Breast epithelium (tissue), 4 donors: ENCODE results near the gene RARA. TPM values are rescaled to one million over a fixed set of nuclear protein-coding genes. Genes with fewer than 3 reads are reported as not detected.

Experiments
- DNase-seq, 2 donors: peaks; one replicate each; pipeline ENCODE4 v3.0.0-alpha.2; 2019; ENCODE audit warnings: low spot score in 2 of 2
- H3K27ac ChIP-seq, 2 donors: fragments of 200-600 bp; sonication (generic) in 1 of 2; one replicate each; pipeline ENCODE4 v1.5.1; 2016 to 2019; ENCODE audit warnings: mild to moderate bottlenecking in 1 of 2
- H3K27me3 ChIP-seq, 2 donors: fragments of 200-600 bp; sonication (generic) in 1 of 2; one replicate each; pipeline versions ENCODE4 v1.5.1 to v1.6.0; 2017 to 2019; ENCODE audit warnings: control low read depth in 1 of 2, mild to moderate bottlenecking in 1 of 2
- H3K36me3 ChIP-seq: fragments of 200-600 bp; one replicate; pipeline ENCODE4 v1.5.1; 2019
- H3K4me1 ChIP-seq, 2 donors: fragments of 200-600 bp; sonication (generic); one replicate each; pipeline ENCODE4 v1.5.1; 2016 to 2019; ENCODE audit warnings: control low read depth in 1 of 2
- H3K4me3 ChIP-seq, 3 donors: fragments of 200-600 bp; sonication (generic); 1 replicate in 2 of 3; 2 replicates in 1 of 3; pipeline ENCODE4 v1.5.1; 2016 to 2019; ENCODE audit warnings: mild to moderate bottlenecking in 3 of 3, moderate library complexity in 2 of 3
- H3K9me3 ChIP-seq, 2 donors: fragments of 200-600 bp; sonication (generic) in 1 of 2; one replicate each; pipeline ENCODE4 v1.5.1; 2016 to 2019; ENCODE audit warnings: control low read depth in 1 of 2
- CTCF ChIP-seq, 3 donors: fragments of 450-650 bp; IDR thresholded peaks; one replicate each; pipeline ENCODE4 v1.5.1; 2016 to 2017; ENCODE audit warnings: antibody characterized with exemption in 3 of 3, mild to moderate bottlenecking in 3 of 3, moderate library complexity in 3 of 3
- POLR2A ChIP-seq: fragments of 450-650 bp; IDR thresholded peaks from one replicate; pipeline ENCODE4 v1.6.1; 2016; ENCODE audit warnings: antibody characterized with exemption, mild to moderate bottlenecking, moderate library complexity
- POLR2AphosphoS5 ChIP-seq, 3 donors: sonication (generic); formaldehyde crosslinking; IDR thresholded peaks; one replicate each; pipeline ENCODE4 v1.6.1; 2017; ENCODE audit warnings: antibody characterized with exemption in 3 of 3
- intact Hi-C: fragments of 100-400 bp; cut with DNase I; formaldehyde crosslinking; loops from one replicate; pipeline ENCODE4 v1.15.1; 2023; ENCODE audit warnings: low total_unique reads
- total RNA-seq, 3 donors: library from RNA; depleted of rRNA; stranded (reverse); fragments of >200 nt; gene quantifications; one replicate each; pipeline ENCODE4 v1.1.0, GENCODE V29; 2016

RARA gene
- total RNA-seq, 3 donors from 2014 or later: 14.2 to 31.2 (median 25.2) TPM

GRCh38 chr17:40327735-40328385 is 18.9 kb downstream of the RARA start:
- H3K4me1 ChIP-seq: peaks cover 68 to 83% of the 10 kb centered on the region in 2 donors
- H3K27ac ChIP-seq: peak overlapping the region; percentile 60 to 94
- H3K4me3 ChIP-seq: no peak overlapping the region
- TF ChIP-seq POLR2A (no peak), CTCF (IDR thresholded peaks at IDR 0.05) (no peak), POLR2AphosphoS5 (IDR thresholded peaks at IDR 0.05) (no peak)
- intact Hi-C loops: no loop called here
- H3K9me3 ChIP-seq: no peaks in the 10 kb centered on the region
- no peak for DNase-seq
- no peaks in the 10 kb centered on the region for H3K27me3 ChIP-seq
- H3K36me3 ChIP-seq: no peaks in the 10 kb centered on the region

- Histone ChIP-seq H3K27ac (peak overlapping the region; percentile 60 to 94), H3K27me3 (no peaks in the 10 kb centered on the region), H3K36me3 (no peaks in the 10 kb centered on the region), H3K9me3 (no peaks in the 10 kb centered on the region), H3K4me3 (no peak overlapping the region), H3K4me1 (peaks cover 64 to 83% of the 10 kb centered on the region in 2 donors)
- intact Hi-C loops: no loop called here
- TF ChIP-seq CTCF (IDR thresholded peaks at IDR 0.05) (no peak), POLR2A (no peak), POLR2AphosphoS5 (IDR thresholded peaks at IDR 0.05) (no peak)
- no peak for DNase-seq
Observed at GRCh38 chr17:40328386-40328766, 19.4 kb downstream of the RARA start.

- TF ChIP-seq POLR2AphosphoS5 (IDR thresholded peaks at IDR 0.05) (no peak), POLR2A (no peak), CTCF (IDR thresholded peaks at IDR 0.05) (no peak)
- intact Hi-C loops: no loop called here
- Histone ChIP-seq H3K36me3 (no peaks in the 10 kb centered on the region), H3K27ac (peak overlapping the region; percentile 81 to 95), H3K4me1 (peaks cover 65 to 85% of the 10 kb centered on the region in 2 donors), H3K9me3 (no peaks in the 10 kb centered on the region), H3K4me3 (peak overlapping the region in 1 of 3 donors; percentile 56), H3K27me3 (no peaks in the 10 kb centered on the region)
- DNase-seq: peak in 1 of 2 donors; percentile 74
Observed at GRCh38 chr17:40329839-40330794, 21.1 kb downstream of the RARA start.

- intact Hi-C loops: no loop called here
- H3K4me1 ChIP-seq: peaks cover 68 to 87% of the 10 kb centered on the region in 2 donors
- TF ChIP-seq POLR2A (no peak), CTCF (IDR thresholded peaks at IDR 0.05) (no peak), POLR2AphosphoS5 (IDR thresholded peaks at IDR 0.05) (no peak)
- H3K27ac ChIP-seq: peak overlapping the region; percentile 81 to 95
- H3K27me3 ChIP-seq: no peaks in the 10 kb centered on the region
- no peaks in the 10 kb centered on the region for H3K36me3 ChIP-seq
- H3K9me3 ChIP-seq: no peaks in the 10 kb centered on the region
- no peak for DNase-seq
- H3K4me3 ChIP-seq: peak overlapping the region in 1 of 3 donors; percentile 56
Observed at GRCh38 chr17:40330850-40331470, 22.0 kb downstream of the RARA start.
